Hepatic stellate cell (primary cell): ENCODE measurements around the gene TTLL1.
"Not testable (repeated sequence)": the region's sequence is repeated elsewhere in the genome, so short reads cannot be mapped to it uniquely, and the experiment has no call there.

Source experiments
- DNase-seq: peaks from one replicate; pipeline ENCODE4 v3.0.0; 2011; ENCODE audit warnings: low spot score

Gene TTLL1

GRCh38 chr22:43110444-43110926, 21.3 kb upstream of the TTLL1 start, which contains the start of gene BIK:
Gene BIK (plus strand): TSS chr22:43110750. CDS start chr22:43124023, 13,273 bp downstream.
- DNase-seq = no peak

DNA sequence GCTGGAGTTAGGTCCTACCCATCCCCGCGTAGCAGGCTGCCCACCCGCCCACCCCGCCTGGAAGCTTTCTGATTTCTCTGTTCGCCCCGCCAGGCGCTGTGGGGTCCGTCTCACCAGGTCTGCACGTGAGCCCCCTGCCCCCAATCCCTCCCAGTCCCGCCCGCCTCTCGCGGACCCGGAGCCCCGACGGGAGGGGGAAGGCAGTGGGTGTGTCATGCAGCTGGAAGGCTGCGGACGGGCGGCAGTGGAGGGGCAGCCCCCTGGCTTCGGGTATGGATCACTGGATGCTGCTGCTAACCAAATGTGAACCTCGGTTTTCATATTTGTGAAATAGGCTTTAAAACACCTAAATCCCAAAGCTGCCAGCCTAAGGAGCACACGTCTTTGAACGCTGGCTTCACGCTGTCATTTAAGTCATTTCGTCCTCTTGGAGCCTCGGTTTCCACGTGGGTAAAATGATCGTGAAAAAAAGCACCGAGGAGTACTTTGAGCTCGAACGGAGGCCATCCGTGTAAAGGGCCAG, 20.8 kb upstream of the TTLL1 start:
- DNase-seq = no peak

GRCh38 chr22:43109511-43109910, 20.3 kb upstream of the TTLL1 start:
- no peak for DNase-seq

DNA sequence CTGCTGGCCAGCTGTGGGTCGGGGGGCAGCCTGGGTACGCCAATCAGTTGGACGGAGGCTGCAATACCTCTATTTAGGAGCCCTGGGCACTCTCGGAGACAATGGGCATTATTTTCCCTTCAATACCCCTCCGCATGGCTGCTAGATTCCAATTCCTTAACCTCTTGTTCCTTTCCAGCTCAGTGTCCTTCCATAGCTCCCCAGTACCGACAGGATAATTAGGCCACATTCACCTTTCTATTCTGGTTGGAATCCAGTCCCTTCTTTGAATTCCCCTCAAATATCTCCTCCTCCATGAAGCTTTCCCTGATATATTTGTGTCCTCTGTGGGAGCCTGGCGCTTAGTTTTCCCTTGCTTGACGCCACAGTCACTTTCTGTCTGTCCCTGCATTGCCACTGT, 17.1 kb upstream of the TTLL1 start:
- DNase-seq = no peak

GRCh38 chr22:43104950-43105349, 15.8 kb upstream of the TTLL1 start:
- DNase-seq = not testable (repeated sequence)

DNA sequence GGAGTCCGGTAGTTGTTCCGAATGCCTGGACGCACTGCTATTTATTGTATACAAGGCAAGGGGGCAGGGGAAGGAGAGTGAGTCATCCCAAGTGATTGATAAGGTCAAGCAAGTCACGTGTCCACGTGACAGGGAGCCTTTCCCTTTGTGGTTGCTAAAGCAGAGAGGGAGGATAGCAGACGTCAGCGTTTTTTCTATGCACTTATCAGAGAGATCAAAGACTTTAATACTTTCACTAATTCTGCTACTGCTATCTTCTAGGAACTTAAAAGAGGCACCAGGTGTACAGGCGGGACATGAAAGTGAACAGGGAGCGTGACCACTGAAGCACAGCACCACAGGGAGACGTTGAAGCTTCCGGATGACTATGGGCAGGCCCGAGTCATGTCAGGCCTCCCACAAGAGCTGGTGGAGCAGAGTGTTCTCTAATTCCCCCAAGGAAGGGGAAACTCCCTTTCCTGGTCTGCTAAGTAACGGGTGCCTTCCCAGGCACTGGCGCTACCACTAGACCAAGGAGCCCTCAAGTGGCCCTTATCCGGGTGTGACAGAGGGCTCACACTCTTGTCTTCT, 14.9 kb upstream of the TTLL1 start:
- not testable (repeated sequence) for DNase-seq

DNA sequence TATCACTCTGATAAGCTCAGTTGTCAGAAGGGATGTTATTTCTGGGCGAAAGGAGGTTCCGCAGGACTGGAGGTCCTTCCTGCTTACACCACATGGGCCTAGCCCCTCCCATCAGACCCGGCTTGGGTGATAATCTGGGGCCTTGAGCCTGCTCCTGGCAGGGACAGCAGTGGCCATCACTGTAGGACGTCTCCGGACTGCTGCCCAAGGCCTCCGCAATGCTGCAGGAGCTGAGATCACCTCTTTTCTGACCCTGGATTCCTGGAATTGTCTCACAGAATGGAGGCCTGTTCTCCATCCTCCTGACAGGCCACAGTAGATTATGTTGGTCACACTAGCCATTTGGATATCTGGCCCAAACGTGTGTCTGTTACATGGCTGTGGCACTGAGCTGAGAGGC, 12.1 kb upstream of the TTLL1 start:
- DNase-seq = no peak

DNA sequence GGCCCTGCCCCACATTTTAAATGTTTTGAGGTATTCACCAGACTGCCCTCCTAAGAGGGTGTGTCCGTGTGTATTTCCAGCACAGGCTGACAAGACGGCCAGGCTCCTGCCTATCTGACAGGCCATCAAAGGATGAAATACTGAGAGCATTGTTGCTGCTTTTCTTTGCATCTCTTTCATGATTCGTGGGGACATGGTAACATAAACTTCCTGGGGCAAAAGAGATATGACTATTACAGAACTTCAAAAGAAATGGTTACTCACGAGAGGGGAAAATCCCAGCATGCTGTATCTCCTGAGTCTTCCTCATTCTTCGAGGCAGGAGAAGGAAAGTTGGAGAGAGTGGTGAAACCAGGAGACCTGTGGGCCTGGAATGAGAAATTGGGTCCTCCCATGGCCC, 11.0 kb upstream of the TTLL1 start:
- no peak for DNase-seq

DNA sequence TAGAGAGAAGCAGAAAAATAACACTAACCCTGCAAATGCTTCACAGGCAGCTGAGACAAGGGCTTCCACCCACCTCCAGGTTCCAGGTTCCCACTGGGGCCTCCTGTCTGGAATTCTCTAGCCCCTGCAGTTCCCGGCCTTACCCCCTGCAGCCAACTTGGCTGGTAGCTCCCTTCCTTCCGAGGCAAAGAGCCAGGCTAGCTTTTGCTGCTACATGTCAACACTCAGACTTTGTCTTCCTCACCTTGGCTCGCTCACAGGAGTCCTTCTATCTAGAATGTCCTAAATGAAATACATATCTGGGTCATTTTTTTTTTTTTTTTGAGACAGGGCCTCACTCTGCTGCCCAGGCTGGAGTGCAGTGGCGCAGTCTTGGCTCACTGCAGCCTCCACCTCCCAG, 9.9 kb upstream of the TTLL1 start:
- no peak for DNase-seq

GRCh38 chr22:43098356-43098755, 9.2 kb upstream of the TTLL1 start:
- no peak for DNase-seq

DNA sequence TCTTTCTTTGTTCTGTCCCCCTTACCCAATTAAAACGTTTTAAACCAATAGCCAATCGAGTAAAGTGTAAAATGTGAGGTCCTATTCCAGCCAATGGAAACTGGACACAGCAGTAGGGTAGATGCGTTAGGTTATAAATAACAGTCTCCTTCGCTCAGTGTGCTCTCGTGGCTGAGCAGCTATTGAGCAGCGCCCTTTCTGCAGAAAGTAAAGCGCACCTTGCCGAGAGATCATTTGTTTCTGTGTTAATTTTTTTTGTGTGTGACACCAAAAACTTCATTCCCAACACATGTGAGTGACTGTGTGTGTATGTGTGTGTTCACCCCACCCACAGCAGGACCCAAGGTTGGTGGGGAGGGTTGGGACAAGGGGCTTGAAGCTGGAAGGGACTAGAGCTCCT, 7.2 kb upstream of the TTLL1 start:
- DNase-seq = no peak

- no peak for DNase-seq
Measured at GRCh38 chr22:43094551-43094950, 5.4 kb upstream of the TTLL1 start.

GRCh38 chr22:43094085-43094484, 4.9 kb upstream of the TTLL1 start:
- no peak for DNase-seq

DNA sequence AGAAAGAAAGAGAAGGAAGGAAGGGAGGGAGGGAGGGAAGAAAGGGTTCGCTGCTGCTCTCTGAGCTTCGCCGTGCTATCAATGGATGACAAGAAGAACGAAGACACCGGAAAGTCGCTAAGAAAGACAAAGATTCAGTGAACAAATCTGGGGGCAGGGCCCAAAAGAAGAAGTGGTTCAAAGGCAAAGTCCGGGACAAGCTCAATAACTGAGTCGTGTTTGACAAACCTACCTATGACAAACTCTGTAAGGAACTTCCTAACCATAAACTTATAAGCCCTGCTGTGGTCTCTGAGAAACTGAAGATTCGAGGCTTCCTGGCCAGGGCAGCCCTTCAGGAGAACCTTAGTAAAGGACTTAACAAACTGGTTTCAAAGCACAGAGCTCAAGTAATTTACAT, 2.9 kb upstream of the TTLL1 start:
- no peak for DNase-seq

DNA sequence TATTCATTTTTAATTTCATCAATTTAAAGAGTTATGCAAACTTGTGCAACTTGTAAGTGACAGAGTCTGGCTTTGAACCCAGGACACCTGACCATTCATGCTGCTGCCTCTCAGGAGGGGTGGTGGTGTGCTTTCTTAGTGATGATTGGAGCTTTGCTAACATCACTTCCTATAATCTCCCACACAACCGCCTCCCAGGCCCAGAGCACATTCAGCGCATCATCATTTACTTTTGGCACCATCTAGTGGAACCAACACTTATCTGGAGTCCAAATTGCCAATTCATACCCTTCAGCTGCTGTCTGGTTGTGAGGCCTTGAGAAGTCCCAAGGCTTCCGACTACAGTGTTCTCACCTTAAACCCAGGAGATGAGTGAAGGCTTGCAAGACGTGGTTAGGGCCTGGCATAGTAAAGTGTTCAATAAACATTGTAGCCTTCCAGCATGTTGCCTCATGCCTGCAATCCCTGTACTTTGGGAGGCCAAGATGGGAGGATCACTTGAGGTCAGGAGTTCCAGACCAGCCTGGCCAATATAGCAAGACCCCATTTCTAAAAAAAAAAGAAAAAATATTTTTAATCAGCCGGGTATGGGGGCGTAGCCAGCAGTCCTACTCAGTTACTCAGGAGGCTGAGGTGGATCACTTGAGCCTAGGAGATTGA, 1.1 kb upstream of the TTLL1 start:
- DNase-seq = peak; percentile 90

DNA sequence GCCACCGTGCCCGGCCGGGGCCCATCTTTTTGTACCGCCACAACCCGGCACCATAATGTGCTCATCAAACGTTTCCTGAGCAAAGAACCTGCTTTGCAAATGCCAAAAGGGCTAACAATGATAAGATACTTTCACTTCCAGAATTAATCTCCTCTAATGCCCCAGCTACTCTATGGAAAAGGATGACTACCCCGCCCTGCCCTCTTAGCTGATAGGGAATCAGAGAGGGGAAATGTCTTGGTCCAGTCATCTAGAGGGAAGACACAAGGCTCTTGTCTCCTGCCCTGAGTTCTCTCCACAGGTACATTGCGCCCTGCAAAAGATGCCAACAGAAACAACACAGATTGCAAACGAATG, 586 bp downstream of the TTLL1 start:
- DNase-seq = no peak

- no peak for DNase-seq
Measured at GRCh38 chr22:43085658-43086606, 3.3 kb downstream of the TTLL1 start.

DNA sequence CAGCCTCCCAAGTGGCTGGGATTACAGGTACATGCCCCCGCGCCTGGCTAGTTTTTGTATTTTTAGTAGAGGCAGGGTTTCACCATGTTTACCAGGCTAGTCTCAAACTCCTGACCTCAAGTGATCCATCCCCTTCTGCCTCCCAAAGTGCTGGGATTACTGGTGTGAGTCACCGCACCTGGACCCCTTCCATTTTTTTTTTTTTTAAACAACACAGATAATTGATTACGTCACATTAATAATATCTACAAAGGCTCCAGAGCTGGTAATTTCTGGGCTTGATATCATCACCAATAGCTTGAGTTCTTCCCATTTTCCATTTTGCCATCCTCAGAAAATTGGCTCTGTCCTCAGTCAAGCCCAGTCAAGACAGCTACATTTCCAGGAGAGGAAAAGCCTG, 7.2 kb downstream of the TTLL1 start:
- no peak for DNase-seq

DNA sequence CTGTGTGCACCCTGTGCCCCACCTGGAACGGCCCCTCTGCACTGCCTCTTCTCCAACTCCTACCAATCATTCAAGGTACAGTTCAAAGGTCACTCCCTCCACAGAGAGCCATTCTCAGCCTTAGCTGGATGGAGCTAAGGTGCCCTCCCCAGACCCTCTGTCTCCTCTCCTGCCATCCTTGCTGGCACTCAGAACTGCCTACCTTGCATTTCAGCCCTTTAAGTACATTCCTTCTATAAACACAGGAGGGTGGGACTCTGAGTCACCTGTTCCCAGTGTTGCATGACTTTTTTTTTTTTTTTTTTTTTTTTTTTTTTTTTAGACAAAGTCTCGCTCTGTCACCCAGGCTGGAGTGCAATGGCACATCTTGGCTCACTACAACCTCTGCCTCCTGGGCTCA, 8.6 kb downstream of the TTLL1 start:
- no peak for DNase-seq

GRCh38 chr22:43079742-43080141, 9.4 kb downstream of the TTLL1 start:
- no peak for DNase-seq

DNA sequence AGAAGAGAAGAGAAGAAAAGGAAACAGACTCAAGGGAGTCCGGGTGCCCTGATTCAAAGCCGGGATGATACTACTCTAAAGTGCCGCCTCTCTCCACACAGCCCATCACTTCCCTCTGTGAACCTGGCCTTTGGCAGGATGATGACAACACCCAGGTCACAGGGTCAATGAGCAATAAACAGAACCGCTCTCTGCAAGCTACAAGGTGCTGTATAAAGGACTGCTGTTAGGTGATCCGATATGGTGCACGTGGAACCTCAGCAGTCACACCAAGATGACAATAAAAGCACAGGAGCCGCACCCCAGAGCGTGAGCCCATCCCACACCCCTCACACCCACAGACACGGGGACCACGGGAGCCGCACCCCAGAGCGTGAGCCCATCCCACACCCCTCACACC, 10.7 kb downstream of the TTLL1 start:
- DNase-seq = no peak

GRCh38 chr22:43077121-43077877, 11.9 kb downstream of the TTLL1 start:
- no peak for DNase-seq
